Retinal pigment epithelial cell (primary cell): ENCODE data around the gene SLC24A2.

Source experiments
- DNase-seq: peaks from one replicate; pipeline ENCODE4 v3.0.0-alpha.2; 2010; ENCODE audit warnings: low read depth
- H3K4me3 ChIP-seq: 2 replicates; pipeline ENCODE4 v1.5.1; 2011; ENCODE audit warnings: mild to moderate bottlenecking, low read length, control low read depth, moderate library complexity
- CTCF ChIP-seq: conservative IDR thresholded peaks from 2 replicates; pipeline ENCODE4 v1.5.1; 2011; ENCODE audit warnings: low read depth, low read length, control low read depth, inconsistent platforms

The SLC24A2 gene

GRCh38 chr9:19784136-19784535 is 4.7 kb downstream of the SLC24A2 start:
- no peak overlapping the region for H3K4me3 ChIP-seq
- no peak for DNase-seq
- TF ChIP-seq CTCF, result no peak

- DNase-seq, result no peak
- no peak overlapping the region for H3K4me3 ChIP-seq
- no peak for TF ChIP-seq CTCF
Observed at GRCh38 chr9:19783500-19783899, 5.3 kb downstream of the SLC24A2 start.

GRCh38 chr9:19782005-19782404 is 6.8 kb downstream of the SLC24A2 start:
- TF ChIP-seq CTCF, result no peak
- no peak for DNase-seq
- H3K4me3 ChIP-seq, result no peak overlapping the region

GRCh38 chr9:19781240-19781639 is 7.6 kb downstream of the SLC24A2 start:
- DNase-seq, result no peak
- H3K4me3 ChIP-seq, result no peak overlapping the region
- no peak for TF ChIP-seq CTCF

- DNase-seq, result no peak
- no peak for TF ChIP-seq CTCF
Observed at GRCh38 chr9:19771446-19771845, 17.4 kb downstream of the SLC24A2 start.

GRCh38 chr9:19770973-19771372 is 17.9 kb downstream of the SLC24A2 start:
- no peak for DNase-seq
- no peak for TF ChIP-seq CTCF
- no peak overlapping the region for H3K4me3 ChIP-seq

More at GRCh38 chr9:19771446-19771845, 17.4 kb downstream of the SLC24A2 start:
- no peak overlapping the region for H3K4me3 ChIP-seq

- TF ChIP-seq CTCF, result no peak
- DNase-seq, result no peak
- H3K4me3 ChIP-seq, result no peak overlapping the region
Observed at GRCh38 chr9:19769213-19769612, 19.6 kb downstream of the SLC24A2 start.
